Measurements from ENCODE around the gene PPP1R14D.

Gene PPP1R14D

GRCh38 chr15:40769274-40770146 lies 59.0 kb downstream of the PPP1R14D start, which contains the start of gene C15orf62:
TSS of gene C15orf62 (plus strand) at chr15:40769980. CDS start at chr15:40770496, 516 bp downstream.
- peak; percentile 91 for DNase-seq

GRCh38 chr15:40768521-40769273 lies 59.8 kb downstream of the PPP1R14D start:
- no peak for DNase-seq
- in situ Hi-C loops (cut with MboI; ENCODE audit: low pct_unique_long_range_greater_than_20kb, low sequenced_read_pairs), result no loop called here

More at GRCh38 chr15:40769274-40770146, 59.0 kb downstream of the PPP1R14D start, which contains the start of gene C15orf62:
- in situ Hi-C loops (cut with MboI; ENCODE audit: low pct_unique_long_range_greater_than_20kb, low sequenced_read_pairs), result no loop called here

- DNase-seq, result no peak
- in situ Hi-C loops (cut with MboI; ENCODE audit: low pct_unique_long_range_greater_than_20kb, low sequenced_read_pairs), result no loop called here
These were observed 60.5 kb downstream of the PPP1R14D start for GRCh38 chr15:40767838-40768500.

- DNase-seq, result no peak
- in situ Hi-C loops (cut with MboI; ENCODE audit: low pct_unique_long_range_greater_than_20kb, low sequenced_read_pairs), result no loop called here
These were observed 61.3 kb downstream of the PPP1R14D start for GRCh38 chr15:40766906-40767837.

GRCh38 chr15:40766194-40766815 lies 62.2 kb downstream of the PPP1R14D start:
- DNase-seq, result no peak
- in situ Hi-C loops (cut with MboI; ENCODE audit: low pct_unique_long_range_greater_than_20kb, low sequenced_read_pairs), result no loop called here
